OCI-LY3 (cell line): Measurements from ENCODE around the gene UBE2E2.

Experiments used
- H2AFZ ChIP-seq: fragments of 200-600, 300-600 bp; shearing (Covaris generic); 2 replicates; pipeline ENCODE4 v1.6.0; 2014; ENCODE audit warnings: antibody characterized with exemption, low read depth, low read length
- H3K27ac ChIP-seq: fragments of 200-600, 300-600 bp; sonication (generic); 2 replicates; pipeline ENCODE4 v1.5.1; 2014; ENCODE audit warnings: mild to moderate bottlenecking, low read length, moderate library complexity, mixed read lengths
- H3K27me3 ChIP-seq: fragments of 200-600, 300-600 bp; sonication (generic); 2 replicates; pipeline ENCODE4 v1.6.1; 2014; ENCODE audit warnings: low read depth, low read length, mixed read lengths
- H3K36me3 ChIP-seq: fragments of 200-600, 300-600 bp; sonication (generic); replicated peaks from 2 replicates; pipeline ENCODE3; 2014; ENCODE audit warnings: low read depth, low read length, mixed read lengths
- H3K4me1 ChIP-seq: fragments of 300-600, 200-600 bp; sonication (generic); 2 replicates; pipeline ENCODE4 v1.6.1; 2014; ENCODE audit warnings: low read length, mixed read lengths
- H3K4me2 ChIP-seq: fragments of 200-600, 300-600 bp; sonication (generic); 2 replicates; pipeline ENCODE4 v1.6.1; 2014; ENCODE audit warnings: low read length, mixed read lengths
- H3K4me3 ChIP-seq: fragments of 300-600, 200-600 bp; sonication (generic); 2 replicates; pipeline ENCODE4 v1.5.1; 2014; ENCODE audit warnings: antibody characterized with exemption, mild to moderate bottlenecking, low read length, moderate library complexity
- H3K79me2 ChIP-seq: fragments of 300-600, 200-600 bp; shearing (Covaris generic); 2 replicates; pipeline ENCODE4 v1.6.1; 2014; ENCODE audit warnings: mild to moderate bottlenecking, low read length, mixed read lengths
- H3K9ac ChIP-seq: fragments of 300-600, 200-600 bp; shearing (Covaris generic); 2 replicates; pipeline ENCODE4 v1.6.0; 2014; ENCODE audit warnings: mild to moderate bottlenecking, low read length, moderate library complexity
- H3K9me3 ChIP-seq: fragments of 200-600, 300-600 bp; shearing (Covaris generic); 2 replicates; pipeline ENCODE4 v1.6.1; 2014; ENCODE audit warnings: low read length, mixed read lengths; ENCODE audit not compliant: insufficient read depth
- H4K20me1 ChIP-seq: fragments of 200-600, 300-600 bp; sonication (generic); 2 replicates; pipeline ENCODE4 v1.6.1; 2016; ENCODE audit warnings: low read length, mixed read lengths; ENCODE audit not compliant: insufficient read depth
- EZH2phosphoT487 ChIP-seq: fragments of 200-600 bp; shearing (Covaris generic); IDR thresholded peaks from 2 replicates; pipeline ENCODE4 v1.6.1; 2018; ENCODE audit warnings: antibody characterized with exemption, mixed run types, low read depth
- TF ChIP-seq, protein P1 (sequence below): fragments of 200-600, 300-600 bp; sonication (generic); IDR thresholded peaks from 2 replicates; pipeline ENCODE4 v1.5.1; 2014; ENCODE audit warnings: antibody characterized with exemption, low read length, low read depth

UBE2E2 gene

DNA sequence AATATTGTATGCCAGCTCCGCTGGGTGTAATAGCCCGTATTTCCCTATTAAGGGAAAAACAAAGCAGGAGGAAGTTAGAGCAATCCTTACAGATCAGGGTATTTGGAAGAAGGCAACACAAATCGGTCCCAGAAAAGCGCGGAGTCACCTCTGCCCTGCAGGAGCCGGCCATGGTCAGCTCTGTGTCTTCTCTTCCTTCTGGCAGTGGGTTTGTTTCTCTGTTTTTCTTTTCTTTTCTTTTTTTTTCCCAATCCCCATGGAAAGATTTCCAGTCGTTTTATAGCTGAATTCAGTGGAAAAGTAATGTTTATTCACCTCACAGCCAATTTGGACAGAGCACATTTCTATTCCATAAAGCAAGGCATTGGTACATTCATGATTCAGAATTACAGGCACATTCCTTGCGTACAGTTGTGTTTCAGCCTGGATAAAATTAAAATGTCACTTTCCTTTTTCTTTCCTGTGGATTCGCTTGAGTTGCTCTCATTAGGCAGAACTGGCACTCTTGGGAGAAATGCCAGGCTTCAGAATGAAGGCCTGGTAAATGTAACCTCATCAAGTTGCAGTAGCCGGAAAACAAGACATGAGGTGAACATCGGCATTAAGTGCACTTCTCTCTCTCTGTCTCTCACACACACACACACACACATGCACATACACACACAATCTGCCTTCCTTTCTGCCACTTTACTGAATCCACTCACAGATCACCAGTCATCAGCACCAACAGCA lies 398.1 kb downstream of the UBE2E2 start:
- Histone ChIP-seq H3K27ac (no peak overlapping the region), H3K4me2 (no peak overlapping the region)
- TF ChIP-seq, protein P1, sequence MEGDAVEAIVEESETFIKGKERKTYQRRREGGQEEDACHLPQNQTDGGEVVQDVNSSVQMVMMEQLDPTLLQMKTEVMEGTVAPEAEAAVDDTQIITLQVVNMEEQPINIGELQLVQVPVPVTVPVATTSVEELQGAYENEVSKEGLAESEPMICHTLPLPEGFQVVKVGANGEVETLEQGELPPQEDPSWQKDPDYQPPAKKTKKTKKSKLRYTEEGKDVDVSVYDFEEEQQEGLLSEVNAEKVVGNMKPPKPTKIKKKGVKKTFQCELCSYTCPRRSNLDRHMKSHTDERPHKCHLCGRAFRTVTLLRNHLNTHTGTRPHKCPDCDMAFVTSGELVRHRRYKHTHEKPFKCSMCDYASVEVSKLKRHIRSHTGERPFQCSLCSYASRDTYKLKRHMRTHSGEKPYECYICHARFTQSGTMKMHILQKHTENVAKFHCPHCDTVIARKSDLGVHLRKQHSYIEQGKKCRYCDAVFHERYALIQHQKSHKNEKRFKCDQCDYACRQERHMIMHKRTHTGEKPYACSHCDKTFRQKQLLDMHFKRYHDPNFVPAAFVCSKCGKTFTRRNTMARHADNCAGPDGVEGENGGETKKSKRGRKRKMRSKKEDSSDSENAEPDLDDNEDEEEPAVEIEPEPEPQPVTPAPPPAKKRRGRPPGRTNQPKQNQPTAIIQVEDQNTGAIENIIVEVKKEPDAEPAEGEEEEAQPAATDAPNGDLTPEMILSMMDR, result no peak
- TF ChIP-seq EZH2phosphoT487, result no peak

DNA sequence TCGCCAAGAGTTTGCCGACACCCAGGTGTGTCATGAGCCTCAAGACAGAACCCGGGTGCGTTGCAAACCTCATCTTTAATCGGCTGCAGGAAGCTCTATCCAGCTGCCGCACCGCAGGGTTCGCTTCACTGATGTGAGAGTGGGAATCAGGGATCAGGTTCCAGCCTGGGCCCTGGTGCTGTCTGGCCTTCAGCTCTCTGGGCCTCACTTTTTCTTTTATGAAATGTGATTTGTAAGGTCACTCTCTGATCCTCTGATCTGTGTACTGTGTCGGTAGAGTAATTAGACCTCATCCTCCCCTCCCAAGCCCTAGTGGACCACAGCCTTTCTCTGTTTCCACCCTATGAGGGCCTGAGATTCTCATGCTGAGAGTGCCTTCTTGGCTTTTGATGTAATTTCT lies 399.8 kb downstream of the UBE2E2 start:
- no peak overlapping the region for H3K27ac ChIP-seq
- H3K27me3 ChIP-seq, result no peaks in the 10 kb centered on the region
- H2AFZ ChIP-seq, result no peak overlapping the region
- no peaks in the 10 kb centered on the region for H3K36me3 ChIP-seq
- no peak overlapping the region for H3K9ac ChIP-seq
- TF ChIP-seq EZH2phosphoT487, result no peak
- TF ChIP-seq, protein P1, result no peak
- H3K9me3 ChIP-seq, result no peaks in the 10 kb centered on the region
- no peaks in the 10 kb centered on the region for H3K79me2 ChIP-seq
- H4K20me1 ChIP-seq, result no peaks in the 10 kb centered on the region
- no peak overlapping the region for H3K4me2 ChIP-seq
- H3K4me1 ChIP-seq, result no peaks in the 10 kb centered on the region
- no peak overlapping the region for H3K4me3 ChIP-seq

More for the DNA sequence above, 398.1 kb downstream of the UBE2E2 start:
- Histone ChIP-seq H3K9ac (no peak overlapping the region), H3K9me3 (no peaks in the 10 kb centered on the region), H3K27me3 (no peaks in the 10 kb centered on the region), H4K20me1 (no peaks in the 10 kb centered on the region), H3K4me1 (no peaks in the 10 kb centered on the region), H3K4me3 (no peak overlapping the region), H3K36me3 (peaks cover 5% of the 10 kb centered on the region), H3K79me2 (no peaks in the 10 kb centered on the region), H2AFZ (no peak overlapping the region)

DNA sequence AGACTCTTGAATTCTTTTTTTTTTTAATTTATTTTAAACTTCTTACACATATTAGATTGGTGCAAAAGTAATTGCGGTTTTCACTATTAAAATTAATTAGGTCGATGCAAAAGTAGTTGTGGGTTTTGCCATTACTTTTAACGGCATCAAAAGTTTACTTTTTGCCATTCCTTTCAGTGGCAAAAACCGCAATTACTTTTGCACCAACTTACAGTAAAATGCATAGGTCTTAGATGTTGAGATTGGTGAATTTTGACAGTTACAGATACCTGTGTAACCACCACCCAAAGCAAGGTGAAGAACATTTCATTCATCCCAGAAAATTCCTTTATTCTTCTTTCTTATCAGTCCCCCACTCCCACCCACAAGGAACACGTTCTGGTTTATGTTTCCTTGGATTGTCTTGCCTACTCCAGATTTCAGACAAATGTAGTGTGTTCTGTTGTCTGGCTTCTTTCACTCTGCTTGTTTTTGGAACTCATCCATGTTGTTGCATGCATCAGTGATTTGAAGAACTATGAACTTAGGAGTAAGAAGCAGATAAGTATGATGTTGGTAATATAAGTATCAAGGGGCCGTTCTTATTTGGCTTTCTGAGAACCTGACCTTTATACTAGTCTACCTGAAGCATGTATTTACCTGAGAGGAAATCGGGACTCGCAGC lies 404.2 kb downstream of the UBE2E2 start:
- TF ChIP-seq, protein P1, result no peak
- TF ChIP-seq EZH2phosphoT487, result no peak
- no peaks in the 10 kb centered on the region for H3K36me3 ChIP-seq
- no peaks in the 10 kb centered on the region for H3K9me3 ChIP-seq
- no peaks in the 10 kb centered on the region for H3K27me3 ChIP-seq
- H3K9ac ChIP-seq, result no peak overlapping the region
- H3K27ac ChIP-seq, result no peak overlapping the region
- no peaks in the 10 kb centered on the region for H3K79me2 ChIP-seq
- no peak overlapping the region for H3K4me2 ChIP-seq
- H4K20me1 ChIP-seq, result no peaks in the 10 kb centered on the region
- H2AFZ ChIP-seq, result no peak overlapping the region
- H3K4me1 ChIP-seq, result peaks cover 9% of the 10 kb centered on the region
- H3K4me3 ChIP-seq, result no peak overlapping the region

DNA sequence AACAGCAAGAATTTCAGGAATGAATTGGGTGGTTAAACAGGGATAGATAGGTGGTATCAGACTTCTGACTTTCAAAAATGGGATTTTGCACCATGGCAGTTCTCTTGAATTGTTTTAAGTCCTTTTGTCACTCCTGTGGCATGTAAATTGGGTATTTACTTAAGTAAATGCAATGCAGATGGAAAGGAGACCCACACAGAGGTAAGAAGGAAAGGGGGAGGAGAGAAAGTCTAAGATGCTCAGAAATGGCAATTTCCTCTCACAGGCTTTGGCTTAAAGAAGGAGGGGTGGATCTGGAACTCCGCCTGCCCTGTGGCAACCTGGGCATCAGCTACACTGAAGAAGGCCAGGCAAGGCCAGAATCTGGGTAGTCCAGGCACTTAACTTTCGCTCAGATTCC lies 405.5 kb downstream of the UBE2E2 start:
- H3K79me2 ChIP-seq, result no peaks in the 10 kb centered on the region
- H3K9ac ChIP-seq, result no peak overlapping the region
- no peak overlapping the region for H3K4me3 ChIP-seq
- peaks cover 14% of the 10 kb centered on the region for H3K4me1 ChIP-seq
- no peaks in the 10 kb centered on the region for H3K36me3 ChIP-seq
- H3K9me3 ChIP-seq, result no peaks in the 10 kb centered on the region
- no peak overlapping the region for H2AFZ ChIP-seq
- H4K20me1 ChIP-seq, result no peaks in the 10 kb centered on the region
- no peak overlapping the region for H3K27ac ChIP-seq
- no peak for TF ChIP-seq EZH2phosphoT487
- TF ChIP-seq, protein P1, result no peak
- H3K27me3 ChIP-seq, result peaks cover 6% of the 10 kb centered on the region; the same call in 1 of the 2 replicates
- H3K4me2 ChIP-seq, result no peak overlapping the region
